SK-N-SH treated with all-trans-retinoic acid at 6 μM for 48 hours (cell line): ENCODE results near the gene RNU6-7.

Source experiments
- ESRRG ChIP-seq: fragments of 250-450 bp; sonication (Bioruptor Pico); IDR thresholded peaks from 2 replicates; pipeline ENCODE4 v1.6.1; 2021; ENCODE audit warnings: mild to moderate bottlenecking
- PATZ1 ChIP-seq: fragments of 250-450 bp; sonication (Bioruptor Pico); IDR thresholded peaks from 2 replicates; pipeline ENCODE4 v1.8.0; 2020; ENCODE audit warnings: mild to moderate bottlenecking, moderate library complexity, borderline replicate concordance
- POU6F1 ChIP-seq: fragments of 250-450 bp; sonication (Bioruptor Pico); IDR thresholded peaks from 2 replicates; pipeline ENCODE4 v1.8.0; 2021; ENCODE audit warnings: low read depth, mild to moderate bottlenecking, moderate library complexity, borderline replicate concordance
- TSHZ2 ChIP-seq: fragments of 250-450 bp; sonication (Bioruptor Pico); IDR thresholded peaks from 2 replicates; pipeline ENCODE4 v1.5.0; 2020; ENCODE audit warnings: mild to moderate bottlenecking, moderate library complexity

- no peak for TF ChIP-seq PATZ1
- no peak for TF ChIP-seq ESRRG (CRISPR knock-in tag)
- no peak for TF ChIP-seq POU6F1
- no peak for TF ChIP-seq TSHZ2 (CRISPR knock-in tag)
These were observed 44.9 kb downstream of the RNU6-7 start for GRCh38 chr14:32246751-32247150.
